OCI-LY1 (cell line): ENCODE measurements around the gene PKM.

Experiments used
- EZH2 ChIP-seq: fragments of 200-600 bp; sonication (generic), shearing (Covaris generic); IDR thresholded peaks from 2 replicates; pipeline ENCODE4 v1.8.0; 2017; ENCODE audit warnings: borderline replicate concordance, mixed run types, mild to moderate bottlenecking, antibody characterized with exemption, low read length, moderate library complexity, mixed read lengths
- TF ChIP-seq, protein P1 (sequence below): fragments of 200-600 bp; sonication (generic), shearing (Covaris generic); IDR thresholded peaks from 2 replicates; pipeline ENCODE4 v1.5.1; 2017; ENCODE audit warnings: mild to moderate bottlenecking, antibody characterized with exemption, low read length, moderate library complexity, mixed read lengths

- TF ChIP-seq, protein P1, sequence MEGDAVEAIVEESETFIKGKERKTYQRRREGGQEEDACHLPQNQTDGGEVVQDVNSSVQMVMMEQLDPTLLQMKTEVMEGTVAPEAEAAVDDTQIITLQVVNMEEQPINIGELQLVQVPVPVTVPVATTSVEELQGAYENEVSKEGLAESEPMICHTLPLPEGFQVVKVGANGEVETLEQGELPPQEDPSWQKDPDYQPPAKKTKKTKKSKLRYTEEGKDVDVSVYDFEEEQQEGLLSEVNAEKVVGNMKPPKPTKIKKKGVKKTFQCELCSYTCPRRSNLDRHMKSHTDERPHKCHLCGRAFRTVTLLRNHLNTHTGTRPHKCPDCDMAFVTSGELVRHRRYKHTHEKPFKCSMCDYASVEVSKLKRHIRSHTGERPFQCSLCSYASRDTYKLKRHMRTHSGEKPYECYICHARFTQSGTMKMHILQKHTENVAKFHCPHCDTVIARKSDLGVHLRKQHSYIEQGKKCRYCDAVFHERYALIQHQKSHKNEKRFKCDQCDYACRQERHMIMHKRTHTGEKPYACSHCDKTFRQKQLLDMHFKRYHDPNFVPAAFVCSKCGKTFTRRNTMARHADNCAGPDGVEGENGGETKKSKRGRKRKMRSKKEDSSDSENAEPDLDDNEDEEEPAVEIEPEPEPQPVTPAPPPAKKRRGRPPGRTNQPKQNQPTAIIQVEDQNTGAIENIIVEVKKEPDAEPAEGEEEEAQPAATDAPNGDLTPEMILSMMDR: no peak
- no peak for TF ChIP-seq EZH2
Observed at GRCh38 chr15:72197041-72197459, 33.9 kb downstream of the PKM start.
